Naive thymus-derived CD4-positive, alpha-beta T cell (primary cell): ENCODE data around the gene SLC6A15. TPM values are rescaled to one million over a fixed set of nuclear protein-coding genes. Genes with fewer than 3 reads are reported as not detected.

Source experiments
- ATAC-seq: fragments of 150-1000 bp; cut with Tn5 transposase; 2 replicates; pipeline ENCODE4 v1.10.0; 2021; ENCODE audit warnings: mild to moderate bottlenecking, moderate library complexity
- CTCF ChIA-PET: fragments of 350-600 bp; sonication (Branson Sonifier 250); formaldehyde crosslinking; loops from one replicate; lab custom pipeline; 2021; ENCODE audit warnings: antibody characterized with exemption; lab: Charles Lee
- POLR2A ChIA-PET: fragments of 350-600 bp; sonication (Branson Sonifier 250); formaldehyde crosslinking; loops from one replicate; lab custom pipeline; 2021; ENCODE audit warnings: antibody characterized with exemption, inconsistent platforms; lab: Charles Lee
- DNase-seq, 9 donors: peaks; one replicate each; pipeline versions ENCODE4 v3.0.0 to v3.0.0-alpha.2; 2020 to 2022; ENCODE audit warnings: mixed read lengths in 1 of 9
- H3K27ac ChIP-seq: one replicate; pipeline ENCODE4 v1.7.0; 2013; ENCODE audit warnings: mild to moderate bottlenecking, low read depth, low read length, moderate library complexity
- H3K27me3 ChIP-seq, 2 donors: one replicate each; pipeline ENCODE4 v1.7.0; 2013; ENCODE audit warnings: low read length in 2 of 2, mild to moderate bottlenecking in 2 of 2, moderate library complexity in 2 of 2; ENCODE audit not compliant: control insufficient read depth in 2 of 2, insufficient read depth in 2 of 2
- H3K36me3 ChIP-seq, 3 experiments: 1 replicate in 2 of 3; 2 replicates in 1 of 3; pipeline ENCODE4 v1.7.0; 2013; ENCODE audit warnings: low read length in 3 of 3, mild to moderate bottlenecking in 3 of 3, moderate library complexity in 1 of 3; ENCODE audit not compliant: insufficient read depth in 3 of 3, control insufficient read depth in 2 of 3
- H3K4me1 ChIP-seq, 2 donors: one replicate each; pipeline ENCODE4 v1.7.0; 2013; ENCODE audit warnings: low read length in 2 of 2, mild to moderate bottlenecking in 2 of 2, moderate library complexity in 1 of 2; ENCODE audit not compliant: control insufficient read depth in 2 of 2, insufficient read depth in 2 of 2
- H3K4me3 ChIP-seq: 2 replicates; pipeline ENCODE4 v1.7.0; 2013; ENCODE audit warnings: mild to moderate bottlenecking, low read length
- H3K9me3 ChIP-seq, 3 experiments: 1 replicate in 2 of 3; 2 replicates in 1 of 3; pipeline ENCODE4 v1.7.0; 2013; ENCODE audit warnings: low read length in 3 of 3; ENCODE audit not compliant: control insufficient read depth in 2 of 3
- H3K27ac Mint-ChIP-seq, 9 donors: one replicate each; pipeline ENCODE4 v1.8.0; 2020 to 2022; ENCODE audit warnings: mixed read lengths in 9 of 9, mild to moderate bottlenecking in 8 of 9, moderate library complexity in 5 of 9, inconsistent platforms in 2 of 9
- H3K27me3 Mint-ChIP-seq, 5 donors: one replicate each; pipeline ENCODE4 v1.8.0; 2021 to 2022; ENCODE audit warnings: mixed read lengths in 5 of 5, mild to moderate bottlenecking in 1 of 5
- H3K36me3 Mint-ChIP-seq, 5 donors: one replicate each; pipeline ENCODE4 v1.8.0; 2020 to 2022; ENCODE audit warnings: mixed read lengths in 5 of 5, mild to moderate bottlenecking in 3 of 5, inconsistent platforms in 1 of 5
- H3K4me1 Mint-ChIP-seq, 7 donors: one replicate each; pipeline ENCODE4 v1.8.0; 2020 to 2022; ENCODE audit warnings: mixed read lengths in 7 of 7, mild to moderate bottlenecking in 3 of 7, inconsistent platforms in 1 of 7
- H3K4me3 Mint-ChIP-seq, 10 donors: one replicate each; pipeline ENCODE4 v1.8.0; 2020 to 2022; ENCODE audit warnings: mild to moderate bottlenecking in 10 of 10, mixed read lengths in 10 of 10, moderate library complexity in 6 of 10, inconsistent platforms in 2 of 10
- H3K9me3 Mint-ChIP-seq, 11 donors: one replicate each; pipeline ENCODE4 v1.8.0; 2020 to 2022; ENCODE audit warnings: mixed read lengths in 11 of 11, mild to moderate bottlenecking in 4 of 11, inconsistent platforms in 1 of 11, moderate library complexity in 1 of 11
- intact Hi-C, 2 donors: fragments of 100-400 bp; cut with micrococcal nuclease; formaldehyde crosslinking; loops; one replicate each; pipeline ENCODE4 v1.15.1; 2023
- polyA plus RNA-seq, 2 donors: library from polyadenylated mRNA; unstranded; fragments of 300-500 nt; fragmentation: Illumina TruSeq; gene quantifications; one replicate each; pipeline ENCODE4 v1.2.3, GENCODE V29; 2021
- total RNA-seq, 6 experiments: library from RNA in 5 of 6; stranded (reverse) in 5 of 6; gene quantifications; 1 replicate in 5 of 6; 2 replicates in 1 of 6; pipeline ENCODE4 v1.2.3 and lab custom pipeline; 2021 to 2026

SLC6A15 gene
- total and polyA plus RNA-seq, 7 experiments from 2014 or later = not detected

- H3K27me3 Mint-ChIP-seq = no peaks in the 10 kb centered on the region
- CTCF ChIA-PET = no interaction called here
Observed at GRCh38 chr12:84937415-84937814, 24.8 kb upstream of the SLC6A15 start.

GRCh38 chr12:84929501-84929900 is 16.9 kb upstream of the SLC6A15 start:
- Histone ChIP-seq H3K27me3 (no peaks in the 10 kb centered on the region), H3K4me1 (no peaks in the 10 kb centered on the region), H3K9me3 (no peaks in the 10 kb centered on the region), H3K4me3 (no peak overlapping the region), H3K27ac (no peak overlapping the region), H3K36me3 (no peaks in the 10 kb centered on the region)
- no peak for DNase-seq
- Mint-ChIP-seq H3K4me3 (no peak overlapping the region), H3K36me3 (no peaks in the 10 kb centered on the region), H3K4me1 (no peaks in the 10 kb centered on the region), H3K27me3 (peaks cover 0 to 4% (median 0%) of the 10 kb centered on the region in 5 donors), H3K9me3 (peaks cover 0 to 10% (median 0%) of the 10 kb centered on the region in 11 donors), H3K27ac (no peak overlapping the region)
- CTCF ChIA-PET = no interaction called here
- no peak for ATAC-seq
- POLR2A ChIA-PET = no interaction called here
- intact Hi-C loops = no loop called here

More at GRCh38 chr12:84937415-84937814, 24.8 kb upstream of the SLC6A15 start:
- Histone ChIP-seq H3K9me3 (no peaks in the 10 kb centered on the region), H3K27me3 (no peaks in the 10 kb centered on the region), H3K4me3 (no peak overlapping the region), H3K36me3 (no peaks in the 10 kb centered on the region), H3K4me1 (no peaks in the 10 kb centered on the region), H3K27ac (no peak overlapping the region)
- POLR2A ChIA-PET = no interaction called here
- Mint-ChIP-seq H3K4me1 (no peaks in the 10 kb centered on the region), H3K27ac (no peak overlapping the region), H3K9me3 (peaks cover 0 to 15% (median 3%) of the 10 kb centered on the region in 11 donors), H3K36me3 (no peaks in the 10 kb centered on the region), H3K4me3 (no peak overlapping the region)
- intact Hi-C loops = no loop called here
- ATAC-seq (no peak), DNase-seq (no peak)

- H3K27me3 ChIP-seq = no peaks in the 10 kb centered on the region
- H3K27me3 Mint-ChIP-seq = peaks cover 0 to 4% (median 0%) of the 10 kb centered on the region in 5 donors
- ChIA-PET CTCF (no interaction called here), POLR2A (no interaction called here)
- ATAC-seq (no peak), DNase-seq (no peak)
- intact Hi-C loops = no loop called here
- H3K4me3 Mint-ChIP-seq = no peak overlapping the region
- no peaks in the 10 kb centered on the region for H3K9me3 ChIP-seq
- H3K27ac Mint-ChIP-seq = no peak overlapping the region
- peaks cover 0 to 5% (median 0%) of the 10 kb centered on the region in 11 donors for H3K9me3 Mint-ChIP-seq
- H3K4me3 ChIP-seq = no peak overlapping the region
- H3K4me1 Mint-ChIP-seq = no peaks in the 10 kb centered on the region
- no peaks in the 10 kb centered on the region for H3K4me1 ChIP-seq
- no peaks in the 10 kb centered on the region for H3K36me3 Mint-ChIP-seq
- no peak overlapping the region for H3K27ac ChIP-seq
- H3K36me3 ChIP-seq = no peaks in the 10 kb centered on the region
Observed at GRCh38 chr12:84924981-84925380, 12.4 kb upstream of the SLC6A15 start.

GRCh38 chr12:84922693-84923092 is 10.1 kb upstream of the SLC6A15 start:
- no peaks in the 10 kb centered on the region for H3K36me3 ChIP-seq
- intact Hi-C loops = no loop called here
- ATAC-seq = no peak
- Mint-ChIP-seq H3K9me3 (peaks cover 0 to 5% (median 0%) of the 10 kb centered on the region in 11 donors), H3K27ac (no peak overlapping the region), H3K4me3 (no peak overlapping the region), H3K4me1 (no peaks in the 10 kb centered on the region), H3K27me3 (no peaks in the 10 kb centered on the region), H3K36me3 (no peaks in the 10 kb centered on the region)
- H3K27ac ChIP-seq = no peak overlapping the region
- CTCF ChIA-PET = no interaction called here
- H3K4me1 ChIP-seq = no peaks in the 10 kb centered on the region
- POLR2A ChIA-PET = no interaction called here
- no peak overlapping the region for H3K4me3 ChIP-seq
- H3K9me3 ChIP-seq = no peaks in the 10 kb centered on the region
- DNase-seq = no peak
- H3K27me3 ChIP-seq = no peaks in the 10 kb centered on the region

GRCh38 chr12:84920331-84920730 is 7.7 kb upstream of the SLC6A15 start:
- Mint-ChIP-seq H3K4me1 (no peaks in the 10 kb centered on the region), H3K4me3 (no peak overlapping the region), H3K36me3 (no peaks in the 10 kb centered on the region), H3K27ac (no peak overlapping the region), H3K9me3 (peaks cover 0 to 5% (median 0%) of the 10 kb centered on the region in 11 donors), H3K27me3 (no peaks in the 10 kb centered on the region)
- ChIA-PET CTCF (no interaction called here), POLR2A (no interaction called here)
- no peaks in the 10 kb centered on the region for H3K27me3 ChIP-seq
- ATAC-seq (no peak), DNase-seq (no peak)
- no peak overlapping the region for H3K27ac ChIP-seq
- no peak overlapping the region for H3K4me3 ChIP-seq
- no peaks in the 10 kb centered on the region for H3K36me3 ChIP-seq
- intact Hi-C loops = no loop called here
- no peaks in the 10 kb centered on the region for H3K4me1 ChIP-seq
- H3K9me3 ChIP-seq = no peaks in the 10 kb centered on the region

- Mint-ChIP-seq H3K27me3 (peaks cover under 1 to 6% (median 5%) of the 10 kb centered on the region in 5 donors), H3K9me3 (peaks cover 0 to 5% (median 0%) of the 10 kb centered on the region in 11 donors), H3K36me3 (no peaks in the 10 kb centered on the region), H3K27ac (no peak overlapping the region), H3K4me1 (no peaks in the 10 kb centered on the region), H3K4me3 (no peak overlapping the region)
- ATAC-seq = no peak
- ChIA-PET POLR2A (no interaction called here), CTCF (no interaction called here)
- no peaks in the 10 kb centered on the region for H3K9me3 ChIP-seq
- no peaks in the 10 kb centered on the region for H3K4me1 ChIP-seq
- DNase-seq = no peak
- no peaks in the 10 kb centered on the region for H3K27me3 ChIP-seq
- H3K36me3 ChIP-seq = no peaks in the 10 kb centered on the region
- no peak overlapping the region for H3K4me3 ChIP-seq
- intact Hi-C loops = no loop called here
- no peak overlapping the region for H3K27ac ChIP-seq
Observed at GRCh38 chr12:84919271-84919670, 6.7 kb upstream of the SLC6A15 start.

- H3K4me3 ChIP-seq = no peak overlapping the region
- DNase-seq = no peak
- H3K36me3 Mint-ChIP-seq = no peaks in the 10 kb centered on the region
- H3K27ac ChIP-seq = no peak overlapping the region
- no peaks in the 10 kb centered on the region for H3K36me3 ChIP-seq
- H3K27ac Mint-ChIP-seq = no peak overlapping the region
- H3K4me1 ChIP-seq = no peaks in the 10 kb centered on the region
- intact Hi-C loops = no loop called here
- H3K27me3 ChIP-seq = peaks cover 0 to 4% of the 10 kb centered on the region in 2 donors
- POLR2A ChIA-PET = no interaction called here
- no peak for ATAC-seq
- peaks cover 0 to 19% (median 13%) of the 10 kb centered on the region in 7 donors for H3K4me1 Mint-ChIP-seq
- H3K4me3 Mint-ChIP-seq = peak overlapping the region in 2 of 10 donors; percentile 16 to 54
- CTCF ChIA-PET = interaction anchor here (0.6 kb wide), 1 partner anchor 50 kb away, joined by 3 read pairs; no protein-coding TSS in a partner anchor
- H3K9me3 ChIP-seq = no peaks in the 10 kb centered on the region
- H3K27me3 Mint-ChIP-seq = peaks cover 31 to 54% (median 45%) of the 10 kb centered on the region in 5 donors
- H3K9me3 Mint-ChIP-seq = peaks cover 0 to 10% (median 0%) of the 10 kb centered on the region in 11 donors
Observed at GRCh38 chr12:84913129-84913515, 523 bp upstream of the SLC6A15 start.
